HG03097 (cell line): ENCODE measurements around the gene SLC8A2.
"Not testable (repeated sequence)": the region's sequence is repeated elsewhere in the genome, so short reads cannot be mapped to it uniquely, and the experiment has no call there.

Experiments used
- ATAC-seq: cut with Tn5 transposase; IDR thresholded peaks from one replicate; pipeline ENCODE4 v1.9.1; 2021; ENCODE audit not compliant: unreplicated experiment, low FRiP score

Gene SLC8A2

GRCh38 chr19:47417107-47417745 is 54.5 kb downstream of the SLC8A2 start:
- ATAC-seq = no peak

GRCh38 chr19:47416643-47416985 is 55.1 kb downstream of the SLC8A2 start:
- no peak for ATAC-seq

GRCh38 chr19:47415953-47416642 is 55.6 kb downstream of the SLC8A2 start:
- no peak for ATAC-seq

- no peak for ATAC-seq
Observed at GRCh38 chr19:47414469-47414868, 57.2 kb downstream of the SLC8A2 start.

GRCh38 chr19:47413941-47414340 is 57.8 kb downstream of the SLC8A2 start:
- ATAC-seq = no peak

GRCh38 chr19:47411696-47412095 is 60.0 kb downstream of the SLC8A2 start:
- ATAC-seq = not testable (repeated sequence)

- ATAC-seq = no peak
Observed at GRCh38 chr19:47411101-47411500, 60.6 kb downstream of the SLC8A2 start.

- ATAC-seq = no peak
Observed at GRCh38 chr19:47408156-47408938, 63.3 kb downstream of the SLC8A2 start.

GRCh38 chr19:47407417-47407774 is 64.3 kb downstream of the SLC8A2 start:
- no peak for ATAC-seq

GRCh38 chr19:47406711-47407416 is 64.8 kb downstream of the SLC8A2 start:
- ATAC-seq = no peak

- ATAC-seq = no peak
Observed at GRCh38 chr19:47405854-47406417, 65.8 kb downstream of the SLC8A2 start.

- ATAC-seq = no peak
Observed at GRCh38 chr19:47405197-47405550, 66.5 kb downstream of the SLC8A2 start.

GRCh38 chr19:47404334-47405196 is 67.1 kb downstream of the SLC8A2 start:
- ATAC-seq = no peak

- no peak for ATAC-seq
Observed at GRCh38 chr19:47402504-47402903, 69.2 kb downstream of the SLC8A2 start.

GRCh38 chr19:47398707-47399597 is 72.7 kb downstream of the SLC8A2 start:
- no peak for ATAC-seq

GRCh38 chr19:47391510-47392223 is 80.0 kb downstream of the SLC8A2 start:
- ATAC-seq = no peak

- ATAC-seq = no peak
Observed at GRCh38 chr19:47390533-47391488, 80.9 kb downstream of the SLC8A2 start.
